Left kidney (tissue), 2 donors: ENCODE results near the gene OBSL1. TPM values are rescaled to one million over a fixed set of nuclear protein-coding genes. Genes with fewer than 3 reads are reported as not detected.

Experiments used
- DNase-seq: peaks from one replicate; pipeline ENCODE4 v3.0.0-alpha.2; 2013
- polyA plus RNA-seq: library from polyadenylated mRNA; unstranded; fragments of 120-200 nt; gene quantifications from one replicate; pipeline ENCODE4 v1.2.1, GENCODE V29; 2013; ENCODE audit not compliant: insufficient read length

Gene OBSL1
- polyA plus RNA-seq, 1 donor, result 136 TPM

DNA sequence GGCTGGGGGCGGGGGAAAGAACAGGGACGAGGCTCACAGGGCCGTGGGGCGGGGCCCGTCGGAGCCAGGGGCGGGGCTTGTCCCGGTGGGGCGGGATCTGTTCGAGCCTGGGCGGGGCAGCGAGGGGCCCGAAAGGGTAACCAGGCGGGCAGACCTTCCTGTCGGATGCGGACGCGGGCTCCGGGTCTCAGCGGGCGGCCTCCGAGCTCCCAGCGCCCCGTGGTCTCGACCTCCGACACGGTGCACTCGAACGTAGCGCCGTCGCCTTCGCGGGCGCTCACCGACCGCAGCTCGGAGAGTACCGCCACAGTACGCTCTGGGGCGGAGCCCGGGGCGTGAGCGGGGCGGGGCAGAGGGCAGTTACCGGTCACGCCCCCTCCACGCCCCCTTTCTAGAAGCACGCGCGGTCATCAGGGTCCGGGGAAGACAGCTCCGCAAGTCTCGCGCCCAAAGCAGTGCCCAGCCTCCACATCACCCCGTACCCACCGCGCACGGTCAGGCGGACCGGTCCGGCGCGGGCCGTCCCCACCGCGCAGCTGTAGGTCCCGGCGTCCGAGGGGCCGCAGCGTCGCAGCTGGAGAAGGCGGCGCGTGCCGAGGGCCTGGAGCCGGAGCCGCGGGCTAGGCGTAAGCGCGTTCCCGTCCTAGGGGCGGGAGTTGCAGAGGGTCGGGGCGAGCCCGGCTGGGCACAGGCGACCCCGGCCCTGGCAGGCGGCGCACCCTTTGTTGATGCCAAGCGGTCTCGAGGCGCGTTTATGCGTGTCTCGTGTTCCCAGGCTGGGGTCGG, 18.8 kb downstream of the OBSL1 start:
- peak; percentile 84 for DNase-seq

DNA sequence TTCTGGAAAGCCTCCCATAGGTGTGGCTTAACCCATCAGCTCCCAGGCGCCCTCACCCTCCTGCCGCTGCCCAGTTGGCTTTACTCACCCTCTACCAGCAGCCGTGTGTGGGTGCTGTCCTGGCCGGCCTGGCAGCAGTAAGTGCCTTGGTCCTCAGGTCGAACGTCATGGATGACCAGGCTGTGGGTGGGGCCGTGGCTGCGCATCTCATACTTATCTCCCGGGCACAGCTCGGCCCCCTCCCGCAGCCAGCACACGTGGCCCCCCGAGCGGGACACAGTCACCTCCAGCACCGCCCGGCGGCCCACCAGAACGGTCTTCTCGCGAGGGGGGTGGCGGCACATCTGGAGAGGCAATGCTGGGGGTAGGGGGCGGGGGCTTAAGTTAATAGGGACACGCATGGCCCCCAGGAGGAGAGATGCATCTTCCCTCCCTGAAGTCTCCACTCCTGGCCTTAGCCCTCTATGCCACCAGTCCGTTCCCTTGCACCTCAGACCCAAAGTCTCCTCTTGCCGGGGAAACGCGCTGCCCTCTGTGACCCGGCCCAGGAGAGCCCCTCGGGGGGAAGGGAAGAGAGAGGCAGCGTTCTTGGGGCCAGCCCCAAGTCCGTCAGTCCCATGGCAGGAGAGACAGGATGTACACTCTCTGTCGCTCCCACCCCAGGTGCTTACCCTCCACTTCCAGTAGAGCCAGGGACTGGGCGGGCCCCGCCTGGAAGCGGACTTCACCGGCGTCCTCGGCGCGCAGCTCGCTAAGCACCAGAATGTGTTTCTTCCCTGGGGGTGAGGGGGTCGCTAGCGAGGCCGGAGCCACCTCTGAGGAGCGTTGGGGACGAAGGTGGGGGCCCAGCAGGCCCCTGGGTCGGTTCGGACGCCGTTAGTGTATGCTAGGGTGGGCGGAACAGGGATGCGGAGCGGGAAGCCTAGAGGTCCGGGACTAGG, 19.6 kb downstream of the OBSL1 start:
- DNase-seq, result peak; percentile 79

DNA sequence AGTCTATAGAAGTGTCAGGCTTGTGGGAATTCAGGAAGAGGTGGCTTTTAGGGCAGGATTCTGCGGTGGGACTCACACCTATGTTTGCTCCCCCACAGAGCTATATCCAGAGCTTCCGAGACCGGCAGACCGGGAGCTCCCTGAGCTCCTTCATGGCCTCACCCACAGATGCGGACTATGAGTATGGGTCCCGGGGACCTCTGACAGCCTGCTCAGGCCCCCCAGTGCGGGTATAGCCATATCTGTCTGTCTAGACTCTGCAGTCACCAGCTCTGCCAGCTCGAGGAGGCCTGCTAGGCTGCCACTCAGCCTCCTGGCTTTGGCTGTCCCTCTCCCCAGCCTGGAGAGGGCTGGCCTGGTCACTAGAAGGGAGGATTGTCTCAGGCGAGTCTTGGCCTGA, 21.7 kb downstream of the OBSL1 start:
- no peak for DNase-seq

DNA sequence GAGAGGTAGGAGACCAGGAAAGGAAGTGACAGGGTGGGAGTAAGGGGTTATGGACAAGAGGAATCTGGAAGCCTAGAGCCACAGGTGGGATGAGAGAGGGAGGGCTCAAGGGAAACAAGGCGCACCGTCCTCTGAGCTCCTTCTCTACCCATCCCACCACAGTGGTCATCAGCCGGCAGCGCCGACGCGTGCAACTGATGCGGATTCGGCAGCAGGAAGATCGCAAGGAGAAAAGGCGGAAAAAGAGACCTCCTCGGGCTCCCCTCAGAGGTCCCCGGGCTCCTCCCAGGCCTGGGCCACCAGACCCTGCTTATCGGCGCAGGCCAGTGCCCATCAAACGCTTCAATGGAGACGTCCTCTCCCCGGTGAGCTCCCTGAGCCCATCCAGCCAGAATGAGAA, 22.3 kb downstream of the OBSL1 start:
- no peak for DNase-seq

DNA sequence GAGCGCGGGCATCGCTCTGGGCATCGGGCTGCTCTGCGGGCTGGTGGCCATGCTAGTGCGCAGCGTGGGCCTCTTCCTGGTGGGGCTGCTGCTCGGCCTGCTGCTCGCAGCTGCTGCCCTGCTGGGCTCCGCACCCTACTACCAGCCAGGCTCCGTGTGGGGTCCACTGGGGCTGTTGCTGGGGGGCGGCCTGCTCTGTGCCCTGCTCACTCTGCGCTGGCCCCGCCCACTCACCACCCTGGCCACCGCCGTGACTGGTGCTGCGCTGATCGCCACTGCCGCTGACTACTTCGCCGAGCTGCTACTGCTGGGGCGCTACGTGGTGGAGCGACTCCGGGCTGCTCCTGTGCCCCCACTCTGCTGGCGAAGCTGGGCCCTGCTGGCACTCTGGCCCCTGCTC, 23.7 kb downstream of the OBSL1 start:
- DNase-seq, result no peak

DNA sequence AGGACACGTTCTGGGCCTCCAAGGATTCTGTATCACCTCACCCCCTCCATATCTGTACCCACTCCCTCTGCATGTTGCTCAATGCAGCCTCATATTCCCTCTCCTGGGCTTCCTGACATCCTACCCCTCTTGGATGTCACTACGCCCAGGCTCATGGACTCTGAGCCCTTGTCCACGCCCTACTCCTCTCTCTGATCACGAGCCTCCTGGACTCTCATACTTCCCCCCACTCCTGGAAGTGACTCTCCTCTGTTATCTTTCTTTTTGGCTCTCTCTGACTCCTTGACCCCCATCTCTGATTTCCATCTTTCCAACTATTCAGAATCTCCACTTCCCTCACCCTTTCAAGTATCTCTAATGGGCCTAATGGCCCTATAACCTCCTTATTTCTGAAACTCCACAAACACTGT, 25.4 kb downstream of the OBSL1 start:
- DNase-seq, result no peak

DNA sequence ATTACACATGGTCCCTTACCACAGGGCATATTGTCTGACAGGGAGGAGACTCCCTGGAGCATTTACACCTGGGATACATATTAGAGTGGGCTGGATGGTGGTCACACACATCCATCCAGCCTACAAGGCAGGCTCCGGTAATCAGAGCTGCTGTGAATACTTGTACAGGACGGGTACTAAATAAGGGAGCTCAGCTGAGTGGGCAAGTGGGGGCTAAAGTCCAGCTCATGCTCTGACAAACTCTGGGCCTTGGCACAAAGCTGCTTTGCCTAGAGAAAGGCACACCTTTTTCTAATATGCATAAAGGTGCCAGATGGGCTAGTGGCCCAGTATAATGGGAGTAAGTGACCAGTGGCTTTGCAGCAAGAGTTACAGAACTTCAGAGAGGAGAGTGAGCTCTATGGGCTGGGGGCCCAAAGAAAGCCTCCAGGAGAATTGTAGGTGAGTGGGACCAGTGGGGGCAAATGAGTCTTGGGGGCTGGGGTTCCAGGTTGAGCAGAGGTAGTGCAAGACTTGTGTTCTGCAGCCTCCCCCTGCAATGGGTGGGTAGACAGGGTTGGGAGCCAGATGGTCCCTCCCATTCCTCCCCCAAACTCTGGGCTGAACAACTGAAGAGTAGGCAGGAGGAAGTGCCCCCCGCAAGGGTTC, 25.9 kb downstream of the OBSL1 start:
- DNase-seq, result no peak

DNA sequence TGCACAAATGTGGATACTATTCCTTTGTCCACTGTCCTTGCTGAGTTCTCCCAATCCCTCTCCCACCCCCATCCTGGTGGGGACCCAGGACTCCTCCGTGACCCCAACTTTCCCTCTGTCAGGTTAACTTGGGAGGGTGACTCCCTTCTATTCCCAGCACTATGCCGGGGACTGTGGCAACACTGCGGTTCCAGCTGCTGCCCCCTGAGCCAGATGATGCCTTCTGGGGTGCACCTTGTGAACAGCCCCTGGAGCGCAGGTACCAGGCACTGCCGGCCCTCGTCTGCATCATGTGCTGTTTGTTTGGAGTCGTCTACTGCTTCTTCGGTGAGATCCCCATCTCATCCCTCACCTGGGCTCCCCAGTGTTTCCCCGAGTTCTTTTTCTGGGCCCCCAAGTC, 26.8 kb downstream of the OBSL1 start:
- DNase-seq, result no peak

DNA sequence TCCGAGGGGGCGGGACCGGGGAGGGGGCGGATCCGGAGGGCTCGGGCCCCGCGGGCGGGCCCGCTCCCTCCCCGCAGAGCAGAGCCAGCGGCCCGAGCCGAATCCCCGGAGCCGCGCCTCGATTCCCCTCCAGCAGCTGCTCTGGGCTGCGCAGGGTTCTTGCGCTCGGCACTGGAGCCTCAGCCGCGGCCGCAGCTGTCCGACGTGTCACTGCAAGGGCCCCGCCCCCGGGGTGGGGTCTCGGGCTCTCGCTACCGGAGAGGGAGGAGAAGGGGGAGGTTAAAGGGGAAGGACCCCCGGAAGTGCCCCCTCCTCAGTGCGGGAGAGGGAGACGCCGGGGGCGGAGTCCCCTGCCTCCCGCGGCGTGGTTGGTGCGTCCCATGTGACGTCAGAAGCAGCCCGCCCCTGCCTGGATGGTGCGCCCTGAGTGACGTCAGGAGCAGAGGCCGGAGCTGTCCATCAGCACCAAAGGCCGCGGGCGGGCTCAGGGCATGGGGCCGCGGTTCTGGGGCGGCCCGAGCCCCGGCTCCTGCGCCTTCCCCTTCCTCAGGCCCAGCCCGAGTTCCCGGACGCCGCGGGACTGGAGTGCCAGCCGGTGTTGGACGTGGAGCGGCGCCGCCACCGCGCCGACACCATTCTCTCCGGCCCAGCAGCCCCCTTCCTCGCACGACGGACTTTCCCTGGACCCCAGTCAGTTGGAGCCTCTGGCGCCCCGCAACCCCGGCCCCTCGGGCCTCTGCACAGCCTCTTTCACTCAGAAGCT, 27.6 kb downstream of the OBSL1 start, which contains the start of the genes CHPF and TMEM198:
Gene CHPF (minus strand): TSS at position 214 of the 763 bp plus-strand sequence. CDS start 271 bp downstream, outside the sequence.
Gene TMEM198 (plus strand): TSS at position 433 of the 763 bp plus-strand sequence. CDS start 700 bp downstream, outside the sequence.
- DNase-seq, result peak; percentile 99

DNA sequence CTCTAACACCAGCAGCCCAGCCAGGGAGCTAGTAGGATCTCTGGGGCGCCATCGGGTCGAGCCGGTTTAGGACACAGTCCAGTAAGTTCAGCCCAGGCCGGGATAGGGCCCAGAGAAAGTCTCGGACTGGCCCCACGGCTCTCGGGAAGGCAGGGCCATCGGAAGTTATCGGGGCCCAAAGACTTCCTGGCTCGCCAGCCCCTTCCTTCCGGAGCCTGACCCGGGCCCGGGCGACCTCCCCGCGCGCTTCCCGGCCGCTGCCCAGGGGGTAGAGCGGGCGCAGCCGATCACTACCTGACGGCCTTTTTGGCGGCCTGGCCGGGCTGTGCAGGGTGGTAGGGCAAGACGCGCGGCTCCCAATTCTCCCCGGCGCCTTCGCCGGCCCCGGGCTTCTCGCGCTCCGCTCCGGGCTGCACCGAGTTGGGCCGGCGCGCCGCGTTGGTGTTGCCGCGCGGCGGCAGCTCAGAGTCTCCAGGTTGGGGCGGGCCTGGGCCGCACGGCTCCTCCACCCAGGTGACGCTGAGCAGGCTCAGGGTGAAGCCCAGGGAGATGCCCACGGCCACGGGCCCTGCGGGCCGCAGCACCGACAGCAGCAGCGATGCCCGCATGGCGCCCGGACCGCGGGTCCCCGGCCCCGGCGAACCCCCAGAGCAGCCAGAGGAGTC, 28.3 kb downstream of the OBSL1 start:
- no peak for DNase-seq

DNA sequence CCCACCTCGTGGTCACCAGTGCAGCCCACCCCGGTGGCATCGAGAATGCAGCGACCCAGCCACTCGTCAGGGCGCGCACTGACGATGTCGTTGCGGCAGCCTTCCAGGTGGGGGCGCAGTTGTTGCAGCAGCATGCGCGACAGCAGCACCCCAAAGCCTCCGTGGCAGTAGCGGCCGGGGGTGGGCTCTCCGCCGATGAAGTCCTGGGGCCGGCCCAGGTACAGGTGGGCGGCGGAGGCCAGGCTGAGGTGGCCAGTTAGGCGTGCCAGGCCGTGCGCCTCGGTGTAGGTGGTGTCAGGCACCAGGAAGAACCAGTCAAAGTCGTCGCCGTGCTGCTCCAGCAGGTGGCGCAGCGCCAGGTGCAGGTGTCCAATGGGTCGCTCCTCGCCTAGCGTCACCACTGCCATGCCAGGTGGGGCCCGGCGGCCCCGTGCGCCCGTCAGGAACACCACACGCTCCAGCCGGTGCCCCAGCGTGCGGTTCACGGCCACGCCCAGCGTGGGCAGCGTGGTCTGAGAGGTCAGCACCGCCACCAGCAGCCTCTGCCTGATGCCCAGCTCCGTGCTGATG, 29.6 kb downstream of the OBSL1 start:
- peak; percentile 77 for DNase-seq

DNA sequence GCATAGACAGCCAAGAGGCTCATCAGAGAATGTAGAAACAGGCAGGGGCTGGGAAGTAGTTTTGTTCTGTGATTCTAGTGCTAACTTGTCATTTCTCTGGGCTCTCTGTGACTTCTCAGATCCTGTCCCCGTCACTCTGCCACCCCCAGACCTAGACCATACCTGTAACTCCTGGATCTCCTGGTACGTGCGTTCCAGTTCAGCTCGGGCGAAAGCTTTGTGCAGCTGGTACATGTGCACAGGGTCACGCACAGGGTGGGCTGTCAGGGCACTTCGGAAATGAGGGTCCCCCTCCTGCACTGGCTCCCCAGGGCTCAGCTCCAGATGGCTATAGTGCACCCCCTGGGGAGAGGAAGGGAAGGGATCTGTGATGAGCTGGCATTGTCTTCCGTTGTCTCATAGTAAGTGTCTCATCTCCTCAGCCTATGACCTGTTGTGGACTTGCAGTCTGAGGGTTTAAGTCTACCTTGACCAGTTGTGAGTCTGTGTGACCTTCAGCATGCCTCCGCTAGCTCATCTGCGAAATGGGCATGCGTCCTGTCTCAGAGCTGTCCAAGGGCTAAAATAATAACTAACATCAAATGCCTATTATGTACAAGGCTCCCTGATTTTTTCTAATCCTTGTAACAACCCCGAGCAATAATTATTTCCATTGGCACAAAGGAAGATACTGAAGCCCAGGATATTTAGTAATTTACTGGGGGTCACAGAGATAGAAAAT, 30.4 kb downstream of the OBSL1 start:
- no peak for DNase-seq

DNA sequence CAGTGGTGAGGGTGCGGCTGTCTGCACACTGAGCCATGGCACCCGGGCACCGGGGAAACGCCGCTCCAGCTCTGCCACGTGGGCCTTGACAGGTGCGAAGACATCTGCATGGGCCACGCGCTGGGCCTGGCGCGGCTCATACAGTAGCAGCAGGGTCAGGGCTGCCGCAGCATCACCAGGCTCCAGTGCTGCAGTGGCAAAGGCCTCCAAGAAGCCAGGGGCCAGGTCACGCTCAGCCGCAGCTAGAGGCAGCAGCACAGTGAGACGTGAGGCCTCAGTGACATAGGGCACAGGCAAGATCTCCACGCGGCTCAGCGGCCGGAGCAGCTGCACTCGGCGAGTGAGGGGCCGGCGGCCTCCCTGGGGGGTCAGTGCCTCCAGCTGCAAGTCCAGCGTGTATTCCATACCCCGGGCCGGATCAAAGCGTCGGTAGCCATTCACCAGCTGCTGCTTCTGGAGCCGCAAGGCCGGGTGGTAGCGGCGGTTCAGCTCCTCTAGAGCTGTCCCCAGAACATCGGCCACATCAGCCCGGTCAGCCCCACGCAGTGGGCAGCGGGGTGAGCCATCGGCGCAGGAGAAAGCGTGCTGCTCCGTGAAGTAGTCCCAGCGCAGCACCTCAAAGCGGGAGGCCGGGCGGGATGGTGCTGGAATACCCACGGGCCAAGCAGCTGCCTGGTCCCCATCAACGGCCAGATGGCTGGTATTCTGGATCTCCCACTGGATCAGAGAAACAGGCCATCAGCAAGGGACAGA, 31.2 kb downstream of the OBSL1 start:
- DNase-seq, result no peak

DNA sequence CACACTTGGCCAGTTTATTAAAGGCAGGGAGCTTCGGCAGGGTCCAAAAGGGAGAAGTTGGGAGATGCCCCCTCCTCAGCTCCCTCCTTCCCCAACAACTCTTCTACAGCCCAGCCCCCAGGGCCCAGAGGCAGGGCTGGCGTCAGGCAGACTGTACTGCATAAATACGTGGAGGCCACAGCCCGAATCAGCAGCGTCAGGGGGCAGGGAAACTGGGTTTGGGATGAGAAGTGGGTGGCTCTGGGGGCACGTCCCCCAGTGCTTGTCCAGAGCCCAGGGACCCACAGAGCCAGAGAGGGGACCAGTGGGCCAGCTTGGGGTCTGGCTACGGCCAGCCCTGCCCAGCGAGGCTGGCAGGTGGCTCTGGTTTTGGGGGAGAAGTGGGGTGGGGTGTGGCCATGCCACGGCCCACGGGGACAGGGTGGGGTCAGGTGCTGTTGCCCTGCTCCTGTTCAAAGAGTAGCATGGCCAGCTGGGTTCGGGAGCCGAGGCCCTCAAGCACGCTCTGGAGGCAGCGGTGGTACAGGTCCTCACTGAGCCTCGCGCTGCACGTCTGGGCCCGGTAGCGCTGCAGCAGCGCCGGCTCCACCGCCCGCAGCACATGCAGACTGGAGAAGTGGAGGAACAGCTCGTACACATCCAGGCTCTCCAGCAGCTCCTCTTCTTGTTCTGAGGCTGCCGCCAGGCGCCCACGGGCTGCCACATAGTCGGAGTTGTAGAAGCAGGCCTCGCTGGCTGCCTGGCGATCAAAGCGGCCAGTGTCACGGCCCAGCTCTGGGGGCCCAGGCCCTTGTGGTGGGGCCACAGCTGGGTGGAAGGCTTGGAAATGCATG, 32.2 kb downstream of the OBSL1 start:
- DNase-seq, result no peak

DNA sequence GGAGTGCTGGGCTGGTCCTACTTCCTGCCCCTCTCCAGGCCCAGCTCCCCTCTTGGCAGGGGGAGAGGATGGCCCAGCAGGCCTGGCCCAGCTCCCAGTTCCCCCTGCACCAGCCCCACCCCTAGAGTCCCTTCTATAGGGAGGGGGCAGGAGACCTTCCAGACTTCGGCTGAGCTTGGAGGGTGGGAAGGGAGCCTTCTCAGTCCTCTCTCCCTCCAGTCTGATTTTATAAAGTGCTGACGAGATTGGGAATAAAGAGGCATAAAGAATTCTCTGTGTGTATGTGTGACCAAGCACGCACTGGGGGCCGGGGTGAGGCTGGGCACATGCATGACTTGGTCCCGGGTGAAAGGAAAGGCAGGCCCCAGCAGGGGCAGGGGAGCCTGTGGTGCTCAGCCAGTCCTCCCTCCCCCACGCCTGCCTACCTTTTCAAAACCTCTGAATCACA, 32.8 kb downstream of the OBSL1 start:
- no peak for DNase-seq

DNA sequence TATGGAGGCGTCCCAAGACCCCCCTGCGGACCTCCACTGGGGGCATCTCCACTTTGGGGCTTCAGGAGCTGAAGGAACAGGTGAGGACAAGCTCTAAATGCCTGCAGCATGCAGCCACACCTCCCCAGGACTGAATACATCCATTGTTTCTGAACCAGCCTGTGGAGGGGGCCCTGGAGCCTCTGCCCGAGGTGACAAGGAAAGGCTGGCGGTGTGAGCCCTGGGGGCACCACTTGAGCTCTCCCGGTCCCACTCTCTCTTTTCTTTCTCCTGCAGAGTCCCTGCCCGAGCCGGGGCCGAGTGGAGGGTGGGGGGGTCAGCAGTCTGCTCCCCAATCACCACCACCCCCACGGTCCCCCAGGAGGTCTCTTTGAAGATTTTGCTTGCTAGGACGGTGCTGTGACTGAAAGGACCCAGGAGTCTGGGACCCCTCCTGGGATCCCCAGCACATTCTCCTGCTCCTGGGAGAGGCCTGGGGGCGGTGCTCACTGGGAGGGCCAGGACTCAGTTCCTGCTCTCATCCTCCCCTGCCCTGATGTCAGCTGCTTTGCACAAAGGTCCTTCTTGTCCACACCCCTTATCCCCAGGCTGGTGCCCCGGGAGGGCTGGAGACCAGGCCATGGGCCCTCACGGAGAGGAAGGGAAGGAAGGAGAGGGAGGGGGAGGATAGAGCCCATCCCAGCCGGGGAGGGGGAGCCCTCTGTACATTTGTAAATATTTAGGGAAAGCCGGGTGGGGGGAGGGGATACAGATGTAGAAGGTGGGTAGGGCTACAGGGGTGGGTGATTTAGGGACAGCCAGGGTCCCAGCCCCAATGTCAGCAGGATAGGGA, 33.5 kb downstream of the OBSL1 start:
- no peak for DNase-seq

DNA sequence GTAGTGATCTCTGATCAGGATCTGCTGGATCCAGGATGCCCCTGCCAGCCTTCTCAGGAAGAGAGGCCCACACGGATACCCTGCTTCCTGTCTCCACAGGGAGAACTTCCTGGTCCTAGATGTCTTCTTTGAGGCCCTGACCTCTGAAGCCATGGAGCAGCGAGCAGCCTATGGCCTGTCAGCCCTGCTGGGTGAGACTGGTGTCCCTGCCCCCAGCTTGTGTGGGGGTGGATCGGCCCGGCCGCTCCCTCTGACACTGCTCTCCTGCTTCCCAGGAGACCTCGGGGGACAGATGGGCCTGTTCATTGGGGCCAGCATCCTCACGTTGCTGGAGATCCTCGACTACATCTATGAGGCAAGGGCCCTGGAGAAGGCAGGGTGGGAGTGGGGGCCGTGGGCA, 34.4 kb downstream of the OBSL1 start:
- DNase-seq, result no peak
